Measurements from ENCODE around the gene SSH2. TPM values are rescaled to one million over a fixed set of nuclear protein-coding genes. Genes with fewer than 3 reads are reported as not detected.

SSH2 gene
- total and polyA plus RNA-seq, 9 donors: 4.2 to 13.0 (median 11.8) TPM

GRCh38 chr17:29583324-29584248, 346.4 kb downstream of the SSH2 start:
- intact Hi-C loops (cut with DNase I): loop anchor here in 1 of 4 donors (10.0 kb wide), 1 partner anchor 341 kb away; no protein-coding TSS in a partner anchor
- 86 to 94% (median 89%) methylated on average over 12 to 16 of the region's 16 CpGs for WGBS, 3 donors
- H3K27ac ChIP-seq: no peak overlapping the region

GRCh38 chr17:29582772-29583171, 347.3 kb downstream of the SSH2 start:
- H3K36me3 ChIP-seq: no peaks in the 10 kb centered on the region
- no peak overlapping the region for H3K27ac ChIP-seq
- no peak overlapping the region for H3K4me3 ChIP-seq
- H3K27me3 ChIP-seq: no peaks in the 10 kb centered on the region
- intact Hi-C loops (cut with DNase I): loop anchor here in 1 of 4 donors (10.0 kb wide), 1 partner anchor 342 kb away; no protein-coding TSS in a partner anchor
- WGBS, 3 donors: 88 to 91% (median 91%) methylated on average over 13 of the region's 13 CpGs
- peaks cover 8% of the 10 kb centered on the region for H3K4me1 ChIP-seq (ENCODE audit: insufficient read depth)
- no peaks in the 10 kb centered on the region for H3K9me3 ChIP-seq
- DNase-seq: no peak
- TF ChIP-seq EP300 (IDR thresholded peaks at IDR 0.05) (no peak), POLR2A (IDR thresholded peaks at IDR 0.05) (no peak), CTCF (IDR thresholded peaks at IDR 0.05) (no peak)

More at GRCh38 chr17:29583324-29584248, 346.4 kb downstream of the SSH2 start:
- peaks cover 11% of the 10 kb centered on the region for H3K4me1 ChIP-seq (ENCODE audit: insufficient read depth)
- H3K9me3 ChIP-seq: no peaks in the 10 kb centered on the region
- H3K4me3 ChIP-seq: no peak overlapping the region
- H3K27me3 ChIP-seq: no peaks in the 10 kb centered on the region
- H3K36me3 ChIP-seq: no peaks in the 10 kb centered on the region
- peak in 1 of 5 donors; percentile 25 for DNase-seq
- no peak for TF ChIP-seq EP300 (IDR thresholded peaks at IDR 0.05)
- TF ChIP-seq POLR2A (IDR thresholded peaks at IDR 0.05): no peak
- TF ChIP-seq CTCF (IDR thresholded peaks at IDR 0.05): no peak

- no peaks in the 10 kb centered on the region for H3K36me3 ChIP-seq
- H3K4me3 ChIP-seq: no peak overlapping the region
- H3K4me1 ChIP-seq (ENCODE audit: insufficient read depth): peaks cover 8% of the 10 kb centered on the region
- no peaks in the 10 kb centered on the region for H3K27me3 ChIP-seq
- H3K27ac ChIP-seq: no peak overlapping the region
- no peak for TF ChIP-seq CTCF (IDR thresholded peaks at IDR 0.05)
- TF ChIP-seq EP300 (IDR thresholded peaks at IDR 0.05): no peak
- no peak for TF ChIP-seq POLR2A (IDR thresholded peaks at IDR 0.05)
- intact Hi-C loops (cut with DNase I): loop anchor here in 1 of 4 donors (10.0 kb wide), 1 partner anchor 342 kb away; no protein-coding TSS in a partner anchor
- no peaks in the 10 kb centered on the region for H3K9me3 ChIP-seq
- no peak for DNase-seq
- 74 to 81% (median 79%) methylated on average over 10 of the region's 10 CpGs for WGBS, 3 donors
Observed at GRCh38 chr17:29582254-29582765, 347.7 kb downstream of the SSH2 start.

GRCh38 chr17:29581583-29582253, 348.3 kb downstream of the SSH2 start:
- Histone ChIP-seq H3K9me3 (no peaks in the 10 kb centered on the region), H3K4me3 (no peak overlapping the region), H3K4me1 (ENCODE audit: insufficient read depth) (peaks cover 6% of the 10 kb centered on the region), H3K27me3 (no peaks in the 10 kb centered on the region), H3K36me3 (no peaks in the 10 kb centered on the region), H3K27ac (no peak overlapping the region)
- DNase-seq: peak in 2 of 5 donors; percentile 8 to 22
- intact Hi-C loops (cut with DNase I): loop anchor here in 1 of 4 donors (10.0 kb wide), 1 partner anchor 343 kb away; no protein-coding TSS in a partner anchor
- 88% methylated on average over 16 to 20 of the region's 20 CpGs for WGBS, 3 donors
- TF ChIP-seq POLR2A (IDR thresholded peaks at IDR 0.05) (no peak), EP300 (IDR thresholded peaks at IDR 0.05) (no peak), CTCF (IDR thresholded peaks at IDR 0.05) (no peak)

All from ovary (tissue), 9 donors.